Heart right ventricle (tissue), 16 donors: ENCODE measurements around the gene KIDINS220. TPM values are rescaled to one million over a fixed set of nuclear protein-coding genes. Genes with fewer than 3 reads are reported as not detected.

Experiments
- ATAC-seq, 8 donors: fragments of 200-7000 bp; cut with Tn5 transposase; one replicate each; pipeline ENCODE4 v1.9.1; 2020; ENCODE audit warnings: mild to moderate bottlenecking in 8 of 8, moderate library complexity in 8 of 8, moderate number of reproducible peaks in 1 of 8
- DNase-seq, 2 donors: peaks; one replicate each; pipeline ENCODE4 v3.0.0-alpha.2; 2020
- H3K27ac ChIP-seq, 10 donors: fragments of 200-600 bp; sonication (generic) in 2 of 10; one replicate each; pipeline versions ENCODE4 v1.5.0 to v1.8.0; 2020 to 2022; ENCODE audit warnings: mild to moderate bottlenecking in 3 of 10
- H3K27me3 ChIP-seq, 7 donors: fragments of 200-600 bp; one replicate each; pipeline ENCODE4 v1.8.0; 2021 to 2022; ENCODE audit warnings: mild to moderate bottlenecking in 2 of 7
- H3K36me3 ChIP-seq, 9 donors: fragments of 200-600 bp; sonication (generic) in 1 of 9; one replicate each; pipeline versions ENCODE4 v1.5.0 to v1.8.0; 2020 to 2022; ENCODE audit warnings: mild to moderate bottlenecking in 2 of 9
- H3K4me1 ChIP-seq, 9 donors: fragments of 200-600 bp; sonication (generic) in 1 of 9; one replicate each; pipeline versions ENCODE4 v1.5.0 to v1.8.0; 2020 to 2022; ENCODE audit warnings: mild to moderate bottlenecking in 4 of 9
- H3K4me3 ChIP-seq, 10 donors: fragments of 200-600 bp; sonication (generic) in 2 of 10; one replicate each; pipeline versions ENCODE4 v1.5.0 to v1.8.0; 2020 to 2022; ENCODE audit warnings: mild to moderate bottlenecking in 7 of 10, moderate library complexity in 2 of 10
- H3K9me3 ChIP-seq, 11 donors: fragments of 200-600 bp in 10 of 11; sonication (generic) in 2 of 11; one replicate each; pipeline versions ENCODE4 v1.5.0 to v1.8.0; 2013 to 2022; ENCODE audit warnings: mild to moderate bottlenecking in 2 of 11, control low read depth in 1 of 11, moderate library complexity in 1 of 11
- WGBS, 2 donors: extraction: QIAGEN DNeasy Blood & Tissue Kit; methylation state at CpG; one replicate each; pipeline ENCODE4 v1.1.7; 2013; ENCODE audit warnings: inconsistent platforms in 1 of 2; 5-methylcytosine and 5-hydroxymethylcytosine counted together
- intact Hi-C, 10 donors: fragments of 100-400 bp; cut with DNase I; formaldehyde crosslinking; loops; one replicate each; pipeline versions ENCODE4 v1.11.1 to v1.14.2; 2022
- polyA plus RNA-seq, 2 donors: library from polyadenylated mRNA; stranded (reverse); fragments of 200-250 nt; gene quantifications; one replicate each; pipeline ENCODE4 v1.2.3, GENCODE V29; 2013
- total RNA-seq, 10 donors: library from RNA; stranded (reverse); fragmentation: NEBNext Ultra II Directional in 3 of 10; extraction: Animal tissue kit (Norgen Biotek cat#: 25700) in 3 of 10; gene quantifications; one replicate each; pipeline versions ENCODE4 v1.2.1 to v1.2.4, GENCODE V29; 2021 to 2023
- TF ChIP-seq, protein P1 (sequence below), 9 donors: fragments of 200-600 bp; sonication (generic) in 2 of 9; IDR thresholded peaks; one replicate each; pipeline versions ENCODE4 v1.5.0 to v1.8.0; 2021 to 2022; ENCODE audit warnings: antibody characterized with exemption in 9 of 9, mild to moderate bottlenecking in 5 of 9, moderate library complexity in 1 of 9
- donor health status: Arrhythmogenic right ventricular cardiomyopathy.
- donor health status: ischemic (EF 13 %, LVEDD 7.1; RV severe dilation, severe dysfunction).
- donor health status: healthy with polysubstance abuse.
- donor health status: DM: no; HTN: yes; CAD: no.
- donor health status: DM: no; HTN: no; CAD: no.
- donor health status: ischemic (EF 25% LVEDD 6.9; RV normal size, moderate dysfunction).
- donor health status: ischemic (EF 25% LVEDD 5.7; RV mildly dilated, moderate dysfunction).
- donor health status: healthy.
- donor health status: DM: yes; HTN: yes; CAD: no.
- donor health status: Ischemic cardiomyopathy.
- donor health status: ischemic (EF 35%, LVEDD 5.7; RV mildly dilated, moderate dysfunction).
- donor health status: nonischemic (EF 11% LVEDD 7.7; RV severe dilation, severe dysfunction).
- donor health status: DM: yes; HTN: yes; CAD: no.
- donor health status: PGD.
- donor health status: ischemic (EF 29% LVEDD 5.4; RV normal size, mild dysfunction).
- donor health status: nonischemic (EF 23%, LVEDD 6.1; RV moderate dilation, normal function).

KIDINS220 gene
- total and polyA plus RNA-seq, 12 donors = 20.0 to 116 (median 72.8) TPM

DNA sequence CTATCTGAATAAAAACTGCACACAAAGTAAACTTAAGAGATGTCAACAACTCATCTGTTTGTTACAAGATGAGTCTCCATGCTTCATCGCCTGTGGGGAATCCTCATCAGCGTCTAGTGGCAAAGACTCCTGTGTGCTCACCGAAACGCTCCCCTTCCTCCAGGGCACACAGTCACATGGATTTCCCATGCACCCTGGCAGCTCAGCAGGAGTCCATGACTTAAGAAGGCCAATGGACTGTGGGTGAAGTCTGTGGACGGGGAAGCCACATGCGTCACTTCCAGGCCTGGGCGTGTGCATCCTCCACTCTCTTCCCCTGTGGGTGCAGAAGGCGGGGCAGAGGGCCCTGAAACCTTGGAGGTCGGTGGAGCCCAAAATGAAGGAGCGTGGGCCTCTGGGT lies 114.4 kb downstream of the KIDINS220 start:
- ATAC-seq (peak in 1 of 8 donors; percentile 18), DNase-seq (no peak)
- 90 to 95% methylated on average over 10 of the region's 10 CpGs for whole genome bisulfite sequencing, 2 donors
- H3K4me3 ChIP-seq = no peak overlapping the region
- TF ChIP-seq, protein P1, sequence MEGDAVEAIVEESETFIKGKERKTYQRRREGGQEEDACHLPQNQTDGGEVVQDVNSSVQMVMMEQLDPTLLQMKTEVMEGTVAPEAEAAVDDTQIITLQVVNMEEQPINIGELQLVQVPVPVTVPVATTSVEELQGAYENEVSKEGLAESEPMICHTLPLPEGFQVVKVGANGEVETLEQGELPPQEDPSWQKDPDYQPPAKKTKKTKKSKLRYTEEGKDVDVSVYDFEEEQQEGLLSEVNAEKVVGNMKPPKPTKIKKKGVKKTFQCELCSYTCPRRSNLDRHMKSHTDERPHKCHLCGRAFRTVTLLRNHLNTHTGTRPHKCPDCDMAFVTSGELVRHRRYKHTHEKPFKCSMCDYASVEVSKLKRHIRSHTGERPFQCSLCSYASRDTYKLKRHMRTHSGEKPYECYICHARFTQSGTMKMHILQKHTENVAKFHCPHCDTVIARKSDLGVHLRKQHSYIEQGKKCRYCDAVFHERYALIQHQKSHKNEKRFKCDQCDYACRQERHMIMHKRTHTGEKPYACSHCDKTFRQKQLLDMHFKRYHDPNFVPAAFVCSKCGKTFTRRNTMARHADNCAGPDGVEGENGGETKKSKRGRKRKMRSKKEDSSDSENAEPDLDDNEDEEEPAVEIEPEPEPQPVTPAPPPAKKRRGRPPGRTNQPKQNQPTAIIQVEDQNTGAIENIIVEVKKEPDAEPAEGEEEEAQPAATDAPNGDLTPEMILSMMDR (IDR thresholded peaks at IDR 0.05) = no peak
- H3K27ac ChIP-seq = no peak overlapping the region
- H3K36me3 ChIP-seq = peaks cover 0 to 34% (median 9%) of the 10 kb centered on the region in 9 donors
- H3K27me3 ChIP-seq = no peaks in the 10 kb centered on the region
- intact Hi-C loops = no loop called here
- H3K4me1 ChIP-seq = peaks cover 0 to 8% (median 0%) of the 10 kb centered on the region in 9 donors
- no peaks in the 10 kb centered on the region for H3K9me3 ChIP-seq

DNA sequence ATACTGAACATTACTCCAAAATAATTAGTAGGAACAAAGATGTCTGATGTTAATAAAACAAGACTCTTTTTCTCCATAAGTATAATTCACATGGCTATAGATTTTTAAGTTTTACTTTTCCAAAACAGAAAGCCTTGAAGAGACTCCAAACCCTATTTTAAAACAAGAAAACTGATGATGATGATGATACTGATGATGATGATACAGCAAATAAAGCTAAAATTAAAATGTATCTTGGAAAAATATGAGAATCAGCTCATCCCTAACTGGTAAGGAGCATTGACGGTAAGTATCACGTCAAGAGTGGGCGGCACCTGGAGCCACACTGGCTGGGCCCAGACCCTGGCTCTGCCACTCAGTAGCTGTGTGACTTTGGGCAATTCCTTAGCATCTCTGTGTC lies 116.0 kb downstream of the KIDINS220 start:
- TF ChIP-seq, protein P1 (IDR thresholded peaks at IDR 0.05) = no peak
- Histone ChIP-seq H3K4me1 (peaks cover 0 to 8% (median 0%) of the 10 kb centered on the region in 9 donors), H3K27me3 (no peaks in the 10 kb centered on the region), H3K36me3 (peaks cover 0 to 18% (median 4%) of the 10 kb centered on the region in 9 donors), H3K9me3 (peaks cover 0 to under 1% (median 0%) of the 10 kb centered on the region in 11 donors), H3K27ac (no peak overlapping the region), H3K4me3 (no peak overlapping the region)
- ATAC-seq (no peak), DNase-seq (no peak)
- intact Hi-C loops = no loop called here
- WGBS, 2 donors = 94 to 95% methylated on average over 3 of the region's 3 CpGs

DNA sequence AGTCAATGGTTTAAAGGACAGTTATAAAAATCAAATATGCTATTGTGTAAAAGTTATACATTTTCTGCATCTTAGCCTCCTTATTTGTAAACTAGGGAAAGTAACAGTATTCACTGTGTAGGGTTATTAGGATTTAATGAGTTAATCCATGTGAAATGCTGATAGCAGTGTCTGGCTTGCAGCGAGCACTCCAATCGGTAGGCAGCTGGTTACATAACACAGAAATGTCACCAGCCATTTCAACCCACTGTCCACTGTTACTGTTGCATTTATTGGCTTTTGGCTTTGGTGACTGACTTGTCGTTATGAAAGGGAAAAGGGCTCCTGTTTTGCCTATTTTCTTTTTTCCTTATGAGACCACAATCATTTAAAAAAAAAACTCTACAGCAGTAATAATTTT lies 116.7 kb downstream of the KIDINS220 start:
- TF ChIP-seq, protein P1 (IDR thresholded peaks at IDR 0.05) = no peak
- no peak overlapping the region for H3K4me3 ChIP-seq
- H3K27ac ChIP-seq = no peak overlapping the region
- peak in 5 of 8 donors; percentile 51 to 79 (median 73) for ATAC-seq
- H3K9me3 ChIP-seq = peaks cover 0 to 7% (median 0%) of the 10 kb centered on the region in 11 donors
- 18 to 40% methylated on average over 3 of the region's 3 CpGs for WGBS, 2 donors
- DNase-seq = no peak
- H3K27me3 ChIP-seq = no peaks in the 10 kb centered on the region
- H3K36me3 ChIP-seq = peaks cover 0 to 15% (median 0%) of the 10 kb centered on the region in 9 donors
- intact Hi-C loops = no loop called here
- peaks cover 0 to 8% (median 0%) of the 10 kb centered on the region in 9 donors for H3K4me1 ChIP-seq

DNA sequence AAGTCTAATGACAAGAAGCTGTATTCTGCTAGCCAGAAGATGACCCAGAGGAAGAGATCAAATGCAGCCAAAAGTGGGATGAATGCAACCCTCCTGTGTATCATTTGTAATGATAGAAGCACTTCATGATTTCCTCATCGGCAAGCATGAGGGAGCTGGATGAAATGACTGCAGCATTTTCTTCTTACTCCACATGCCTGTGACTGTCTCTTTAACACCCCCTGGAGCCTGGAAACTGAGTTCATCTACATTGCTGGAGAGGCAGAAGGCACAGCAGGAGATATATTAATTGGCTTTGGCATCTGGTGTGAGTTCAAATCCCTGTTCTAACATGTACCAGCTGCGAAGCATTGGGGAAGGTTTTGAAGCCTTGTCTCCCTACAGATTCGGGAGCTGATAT lies 117.9 kb downstream of the KIDINS220 start:
- no peak overlapping the region for H3K27ac ChIP-seq
- peak in 2 of 8 donors; percentile 35 to 39 for ATAC-seq
- TF ChIP-seq, protein P1 (IDR thresholded peaks at IDR 0.05) = no peak

More for the DNA sequence above, 117.9 kb downstream of the KIDINS220 start:
- Histone ChIP-seq H3K4me3 (no peak overlapping the region), H3K4me1 (peaks cover 0 to 8% (median 0%) of the 10 kb centered on the region in 9 donors), H3K36me3 (peaks cover 0 to 6% (median 0%) of the 10 kb centered on the region in 9 donors), H3K27me3 (no peaks in the 10 kb centered on the region), H3K9me3 (peaks cover 0 to 9% (median 0%) of the 10 kb centered on the region in 11 donors)
- 84 to 85% methylated on average over 3 of the region's 3 CpGs for WGBS, 2 donors
- DNase-seq = no peak
- intact Hi-C loops = no loop called here
